ENCODE results near the gene GRID1.

DNA sequence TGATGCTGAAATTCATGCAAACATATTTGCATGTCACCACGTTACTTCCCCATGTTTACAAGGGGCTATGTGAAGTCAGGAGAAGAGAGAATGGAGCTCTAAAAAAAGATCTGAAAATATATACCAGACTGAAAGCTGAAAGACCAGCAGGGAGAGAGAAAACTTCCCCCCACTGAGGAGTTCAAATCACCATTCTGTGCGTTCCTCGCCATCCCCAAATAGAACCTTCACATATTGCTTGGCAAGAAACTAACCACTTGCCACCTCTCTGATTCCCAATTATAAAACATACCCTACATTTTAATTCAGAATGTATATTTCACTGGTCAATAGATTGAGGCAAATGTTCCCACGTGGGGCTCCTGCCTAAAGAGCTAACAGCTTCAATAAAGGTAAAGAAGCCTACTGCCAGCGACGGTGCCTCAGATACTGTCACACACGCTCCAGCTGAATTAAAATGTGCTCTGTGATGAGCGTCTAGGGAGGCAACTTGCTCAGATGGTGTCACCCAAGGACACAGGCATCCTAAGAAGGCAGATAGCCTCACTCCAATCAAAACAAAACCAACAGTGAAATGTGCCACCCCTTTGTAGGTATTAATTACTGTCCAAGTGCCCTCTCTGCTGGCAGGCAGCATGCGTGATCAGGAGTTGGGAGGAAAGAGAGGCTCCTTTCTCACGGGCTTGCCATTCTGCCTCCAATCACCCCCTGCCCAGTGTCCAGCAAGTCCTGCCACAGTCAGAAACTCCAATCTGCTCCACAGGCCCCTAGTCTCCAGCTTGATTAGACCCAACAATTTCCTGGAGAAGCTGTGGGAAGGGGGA, 298.2 kb downstream of the GRID1 start:
- TF ChIP-seq EZH2 (IDR thresholded peaks at IDR 0.05; ENCODE audit: insufficient read depth, poor library complexity, severe bottlenecking) (no peak), EZH2phosphoT487 (IDR thresholded peaks at IDR 0.05; ENCODE audit: insufficient read depth, low read depth) (no peak)
